ENCODE data around the gene GALNT11.
"Not testable (repeated sequence)": the region's sequence is repeated elsewhere in the genome, so short reads cannot be mapped to it uniquely, and the experiment has no call there.

Gene GALNT11

GRCh38 chr7:152025077-152025936 is at the start of gene GALNT11:
TSS of gene GALNT11 (plus strand) at chr7:152025674. CDS start at chr7:152094228, 68,554 bp downstream.
- DNase-seq (ENCODE audit: low read depth): peak; percentile 86

DNA sequence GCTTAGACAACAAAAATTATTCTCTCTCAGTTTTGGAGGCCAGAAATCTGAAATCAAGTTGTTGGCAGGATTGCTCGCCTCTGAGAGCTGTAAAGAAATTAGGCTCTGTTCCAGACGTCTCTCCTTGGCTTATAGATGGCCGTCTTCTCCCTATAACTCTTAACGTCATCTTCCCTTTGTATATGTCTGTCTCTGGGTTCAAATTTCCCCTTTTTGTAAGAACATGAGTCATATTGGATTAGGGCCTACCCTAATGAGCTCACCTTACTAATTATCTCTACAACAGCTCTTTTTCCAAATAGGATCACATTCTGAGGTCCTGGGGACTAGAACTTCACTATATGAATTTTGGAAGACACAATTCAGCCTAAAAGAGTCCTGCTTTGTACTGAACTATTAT is 46.9 kb upstream of the GALNT11 start:
- no peak for DNase-seq (ENCODE audit: low read depth)

DNA sequence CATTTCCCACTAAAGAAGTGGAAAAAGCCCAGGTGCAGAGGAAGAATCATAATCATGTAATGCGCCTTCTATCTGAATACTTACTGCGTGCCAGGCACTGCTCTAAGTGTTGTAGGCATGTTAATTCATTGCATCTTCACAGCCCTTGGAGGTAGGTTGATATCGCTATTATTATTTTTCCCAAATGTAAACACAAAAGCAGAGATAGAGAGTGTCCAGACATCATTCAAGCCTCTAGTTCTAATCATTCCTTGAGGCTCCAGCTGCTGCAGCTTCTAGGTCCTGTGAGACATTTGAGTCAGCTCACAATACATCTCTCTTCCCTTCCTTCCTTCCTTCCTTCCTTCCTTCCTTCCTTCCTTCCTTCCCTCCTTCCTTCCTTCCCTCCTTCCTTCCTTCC is 44.3 kb upstream of the GALNT11 start:
- no peak for DNase-seq (ENCODE audit: low read depth)

- no peak for DNase-seq (ENCODE audit: low read depth)
Observed at GRCh38 chr7:151982806-151983205, 42.7 kb upstream of the GALNT11 start.

DNA sequence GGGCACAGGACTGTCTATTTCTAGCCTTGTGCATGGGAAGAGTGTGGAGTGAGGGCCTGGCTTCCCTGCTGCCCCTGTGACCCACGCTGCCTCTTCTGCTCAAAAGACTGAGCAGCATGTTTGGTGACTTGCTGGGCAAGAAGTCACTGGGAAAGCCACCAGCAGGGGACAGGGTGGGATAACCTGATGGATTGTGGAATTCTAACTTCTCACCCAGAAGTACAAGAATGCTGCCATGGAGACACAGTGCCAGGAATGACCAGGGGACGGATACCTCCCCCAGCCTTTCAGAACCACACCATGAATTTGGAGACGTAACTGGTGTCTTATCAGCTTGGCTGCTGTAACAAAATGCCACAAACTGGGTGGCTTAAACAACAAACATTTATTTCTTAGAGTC is 40.9 kb upstream of the GALNT11 start:
- no peak for DNase-seq (ENCODE audit: low read depth)

GRCh38 chr7:151987748-151988529 is 37.5 kb upstream of the GALNT11 start:
- DNase-seq (ENCODE audit: low read depth): no peak

DNA sequence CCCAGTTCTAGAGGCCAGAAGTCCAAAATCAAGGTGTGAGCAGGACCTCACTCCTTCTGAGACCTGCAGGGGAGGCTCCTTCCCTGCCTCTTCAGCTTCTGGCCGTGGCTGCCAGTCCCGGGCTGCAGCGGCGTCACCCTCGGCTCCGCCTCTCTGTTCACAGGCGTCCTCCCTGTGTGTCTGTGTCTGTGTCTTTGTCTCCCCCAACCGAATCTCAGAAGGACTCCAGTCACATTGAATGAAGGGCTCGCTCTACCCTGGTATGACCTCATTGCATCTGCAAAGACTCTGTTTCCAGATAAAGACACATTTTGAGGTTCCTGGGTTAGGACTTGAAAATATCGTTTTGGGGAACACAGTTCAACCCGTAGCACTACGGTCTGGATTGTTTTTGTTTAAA is 33.1 kb upstream of the GALNT11 start:
- no peak for DNase-seq (ENCODE audit: low read depth)

- DNase-seq (ENCODE audit: low read depth): no peak
Observed at GRCh38 chr7:151993977-151994676, 31.3 kb upstream of the GALNT11 start.

DNA sequence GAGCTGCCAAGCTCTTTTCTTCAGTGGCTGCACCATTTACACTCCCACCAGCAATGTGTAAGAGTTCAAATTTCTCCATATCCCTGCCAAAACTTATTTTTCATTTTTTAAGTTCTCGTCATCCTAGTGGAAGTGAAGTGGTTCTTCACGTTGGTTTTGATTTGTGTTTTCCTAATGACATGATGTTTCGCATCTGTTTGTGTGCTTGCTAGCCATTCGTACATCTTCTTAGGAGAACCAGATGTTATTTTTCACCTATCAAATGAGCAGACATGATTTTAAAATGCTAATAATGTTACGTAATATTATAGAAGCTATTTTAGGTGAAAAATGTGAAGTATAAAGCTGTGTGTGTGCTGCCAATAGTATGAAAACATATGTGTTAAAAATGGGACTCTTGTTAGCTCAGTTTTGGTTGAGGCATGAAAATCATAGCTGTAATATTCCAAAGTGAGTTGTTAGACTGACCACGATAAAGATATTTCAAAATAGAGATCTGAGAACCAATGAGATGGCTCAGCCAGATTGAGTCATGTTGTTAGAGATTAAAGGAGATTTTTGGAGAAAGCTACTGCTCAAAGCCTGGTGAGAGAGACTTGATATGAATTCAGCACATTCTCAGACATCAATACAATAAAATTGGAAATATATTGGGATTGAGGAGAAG is 25.9 kb upstream of the GALNT11 start:
- DNase-seq (ENCODE audit: low read depth): no peak

DNA sequence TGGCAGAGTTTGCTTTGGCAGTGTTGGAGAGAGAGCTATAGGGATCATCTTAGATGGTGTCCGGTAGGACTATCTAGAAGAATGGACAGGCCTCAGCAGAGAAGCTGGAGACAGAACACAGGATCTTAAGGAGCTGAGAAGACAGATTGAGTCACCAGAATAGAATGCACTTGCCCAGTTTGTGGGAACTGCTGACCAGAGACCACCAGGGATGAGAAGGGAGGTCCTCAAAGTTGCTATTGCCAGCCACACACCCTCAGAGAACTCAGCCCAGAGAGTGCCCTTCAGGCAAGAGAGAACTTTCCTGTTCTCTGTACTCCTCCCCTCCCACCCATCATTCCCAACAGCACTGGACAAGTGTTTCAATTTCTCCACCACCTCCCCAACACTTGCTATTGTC is 25.3 kb upstream of the GALNT11 start:
- DNase-seq (ENCODE audit: low read depth): no peak

DNA sequence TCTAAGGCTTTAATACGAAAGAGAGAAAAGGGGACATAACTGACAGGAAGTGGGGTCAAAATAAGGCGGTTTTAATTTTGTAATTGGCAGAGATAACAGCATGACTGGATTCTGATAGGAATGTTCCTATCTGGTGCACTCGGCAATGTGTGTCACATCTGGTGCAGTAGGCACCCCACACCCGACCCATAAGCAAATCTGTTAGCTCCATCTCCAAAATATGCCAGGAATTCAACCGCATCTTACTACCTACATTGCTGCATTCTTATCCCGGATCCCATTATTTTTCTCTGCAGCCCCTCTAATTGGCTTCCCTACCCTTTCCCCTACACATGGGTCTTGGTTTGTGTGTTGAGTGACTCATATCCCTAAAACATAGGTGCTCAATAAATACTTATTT is 19.1 kb upstream of the GALNT11 start:
- DNase-seq (ENCODE audit: low read depth): no peak

DNA sequence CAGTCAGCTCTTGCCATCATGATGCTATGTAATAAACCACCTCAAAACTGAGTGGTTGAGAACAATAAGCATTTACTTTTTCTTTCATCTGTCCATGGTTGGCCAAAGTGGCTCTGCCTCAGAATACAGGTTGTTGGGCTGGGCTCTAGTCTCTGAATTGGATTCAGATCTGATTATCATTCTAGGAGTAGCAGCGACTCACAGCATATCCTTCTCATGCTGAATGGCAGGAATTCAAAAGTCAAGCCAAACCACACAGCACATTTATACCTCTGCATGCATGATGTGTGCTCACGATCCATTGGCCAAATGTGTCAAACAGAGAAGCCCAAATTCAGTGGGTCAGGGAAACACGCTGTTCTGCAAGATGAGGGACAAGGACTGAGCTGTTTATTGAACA is 13.6 kb upstream of the GALNT11 start:
- DNase-seq (ENCODE audit: low read depth): no peak

DNA sequence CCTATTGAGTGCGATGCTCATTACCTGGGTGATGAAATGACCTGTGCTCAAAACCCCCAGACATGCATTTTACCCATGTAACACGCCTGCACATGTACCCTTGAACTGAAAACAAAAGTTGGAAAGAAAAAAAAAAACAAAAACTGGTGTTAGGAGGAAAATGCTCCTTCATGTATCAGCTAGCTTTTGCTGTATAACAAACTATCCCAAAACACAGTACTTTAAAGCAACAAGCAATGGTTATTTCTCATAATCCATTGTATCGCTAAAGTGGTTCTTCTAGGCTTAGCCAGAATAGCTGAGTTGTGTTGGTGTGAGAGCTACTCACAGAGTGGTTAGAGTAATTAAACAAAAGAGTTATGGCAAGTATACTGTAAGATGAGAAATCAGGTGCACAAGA is 12.2 kb upstream of the GALNT11 start:
- DNase-seq (ENCODE audit: low read depth): no peak

GRCh38 chr7:152013974-152014373 is 11.5 kb upstream of the GALNT11 start:
- no peak for DNase-seq (ENCODE audit: low read depth)

GRCh38 chr7:152014722-152015121 is 10.8 kb upstream of the GALNT11 start:
- no peak for DNase-seq (ENCODE audit: low read depth)

- no peak for DNase-seq (ENCODE audit: low read depth)
Observed at GRCh38 chr7:152015600-152015999, 9.9 kb upstream of the GALNT11 start.

GRCh38 chr7:152016947-152017346 is 8.5 kb upstream of the GALNT11 start:
- no peak for DNase-seq (ENCODE audit: low read depth)

- DNase-seq (ENCODE audit: low read depth): not testable (repeated sequence)
Observed at GRCh38 chr7:152017683-152018082, 7.8 kb upstream of the GALNT11 start.

DNA sequence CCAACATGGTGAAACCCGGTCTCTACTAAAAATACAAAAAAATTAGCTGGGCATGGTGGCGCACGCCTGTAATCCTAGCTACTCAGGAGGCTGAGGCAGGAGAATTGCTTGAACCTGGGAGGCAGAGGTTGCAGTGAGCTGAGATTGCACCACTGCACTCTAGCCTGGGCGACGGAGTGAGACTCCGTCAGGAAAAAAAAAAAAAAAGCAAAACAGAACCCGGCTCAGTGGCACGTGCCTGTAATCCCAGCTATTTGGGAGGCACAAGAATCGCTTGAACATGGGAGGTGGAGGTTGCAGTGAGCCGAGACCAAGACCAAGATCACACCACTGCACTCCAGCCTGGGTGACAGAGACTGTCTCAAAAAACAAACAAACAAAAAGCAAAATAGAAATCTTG is 3.7 kb upstream of the GALNT11 start:
- not testable (repeated sequence) for DNase-seq (ENCODE audit: low read depth)

GRCh38 chr7:152025937-152026890 is 740 bp downstream of the GALNT11 start:
- no peak for DNase-seq (ENCODE audit: low read depth)

All from stimulated activated CD8-positive, alpha-beta memory T cell treated with anti-CD3 and anti-CD28 coated beads, Interleukin-15, amount 100 ng/mL, for 24 hours (primary cell).